Brain microvascular endothelial cell (primary cell): Measurements from ENCODE around the gene TRPC4AP.

Experiments
- DNase-seq: peaks from one replicate; pipeline ENCODE4 v3.0.0-alpha.2; 2020
- H3K27ac ChIP-seq: fragments of 250-450 bp; sonication (Bioruptor Pico); 2 replicates; pipeline ENCODE4 v1.5.1; 2020; ENCODE audit warnings: mild to moderate bottlenecking, moderate library complexity
- H3K27me3 ChIP-seq: fragments of 250-450 bp; sonication (Bioruptor Pico); replicated peaks from 2 replicates; pipeline ENCODE4 v1.5.1; 2020; ENCODE audit warnings: mild to moderate bottlenecking
- H3K36me3 ChIP-seq: fragments of 250-450 bp; sonication (Bioruptor Pico); replicated peaks from 2 replicates; pipeline ENCODE4 v1.5.1; 2020; ENCODE audit warnings: mild to moderate bottlenecking
- H3K4me3 ChIP-seq: 2 replicates; pipeline ENCODE4 v1.5.1; 2011; ENCODE audit warnings: low read depth, mild to moderate bottlenecking, control low read depth, low read length, moderate library complexity
- in situ Hi-C: cut with HindIII; loops from 2 replicates; pipeline ENCODE4 v1.10.0; 2017; ENCODE audit warnings: low sequenced_read_pairs, low pct_ligation_motif_present
- TF ChIP-seq, protein P1 (sequence below): IDR thresholded peaks from 2 replicates; pipeline ENCODE4 v1.5.1; 2011; ENCODE audit warnings: low read depth, mild to moderate bottlenecking, moderate library complexity, low read length, control low read depth, inconsistent platforms; ENCODE audit errors: missing control alignments

Gene TRPC4AP

DNA sequence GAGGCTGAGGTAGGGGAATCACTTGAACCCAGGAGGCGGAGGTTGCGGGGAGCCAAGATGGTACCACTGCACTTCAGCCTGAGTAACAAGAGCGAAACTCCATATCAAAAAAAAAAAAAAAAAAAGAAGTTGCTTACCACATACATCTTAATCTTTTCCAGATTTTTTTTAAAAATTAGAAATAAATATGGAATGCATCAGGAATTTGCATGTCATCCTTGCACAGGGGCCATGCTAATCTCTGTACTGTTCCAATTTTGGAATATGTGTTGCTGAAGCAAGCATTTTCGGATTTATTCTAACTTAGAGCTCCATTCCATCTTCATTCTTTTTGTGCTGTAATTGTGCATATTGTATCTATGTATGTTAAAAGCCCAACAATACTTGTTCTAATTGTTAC lies 62.5 kb downstream of the TRPC4AP start:
- in situ Hi-C loops, result no loop called here
- Histone ChIP-seq H3K27ac (no peak overlapping the region), H3K4me3 (no peak overlapping the region), H3K36me3 (peaks cover 43% of the 10 kb centered on the region), H3K27me3 (no peaks in the 10 kb centered on the region)
- DNase-seq, result no peak
- TF ChIP-seq, protein P1, sequence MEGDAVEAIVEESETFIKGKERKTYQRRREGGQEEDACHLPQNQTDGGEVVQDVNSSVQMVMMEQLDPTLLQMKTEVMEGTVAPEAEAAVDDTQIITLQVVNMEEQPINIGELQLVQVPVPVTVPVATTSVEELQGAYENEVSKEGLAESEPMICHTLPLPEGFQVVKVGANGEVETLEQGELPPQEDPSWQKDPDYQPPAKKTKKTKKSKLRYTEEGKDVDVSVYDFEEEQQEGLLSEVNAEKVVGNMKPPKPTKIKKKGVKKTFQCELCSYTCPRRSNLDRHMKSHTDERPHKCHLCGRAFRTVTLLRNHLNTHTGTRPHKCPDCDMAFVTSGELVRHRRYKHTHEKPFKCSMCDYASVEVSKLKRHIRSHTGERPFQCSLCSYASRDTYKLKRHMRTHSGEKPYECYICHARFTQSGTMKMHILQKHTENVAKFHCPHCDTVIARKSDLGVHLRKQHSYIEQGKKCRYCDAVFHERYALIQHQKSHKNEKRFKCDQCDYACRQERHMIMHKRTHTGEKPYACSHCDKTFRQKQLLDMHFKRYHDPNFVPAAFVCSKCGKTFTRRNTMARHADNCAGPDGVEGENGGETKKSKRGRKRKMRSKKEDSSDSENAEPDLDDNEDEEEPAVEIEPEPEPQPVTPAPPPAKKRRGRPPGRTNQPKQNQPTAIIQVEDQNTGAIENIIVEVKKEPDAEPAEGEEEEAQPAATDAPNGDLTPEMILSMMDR, result no peak

DNA sequence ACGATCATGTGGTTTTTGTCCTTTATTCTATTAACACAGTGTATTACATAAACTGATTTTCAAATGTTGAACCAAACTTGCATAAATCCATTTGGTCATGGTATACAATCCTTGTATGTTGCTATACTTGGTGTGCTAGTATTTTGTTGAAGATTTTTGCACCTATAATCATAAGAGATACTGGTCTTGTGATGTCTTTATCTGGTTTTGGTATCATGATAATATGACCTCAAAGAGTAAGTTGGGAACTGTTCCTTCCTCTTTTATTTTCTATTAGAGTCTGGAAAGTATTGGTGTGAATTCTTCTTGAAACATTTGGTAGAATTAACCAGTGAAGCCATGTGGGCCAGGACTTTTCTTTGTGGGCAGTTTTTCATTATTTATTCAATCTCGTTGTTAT lies 65.3 kb downstream of the TRPC4AP start:
- TF ChIP-seq, protein P1, result no peak
- Histone ChIP-seq H3K27ac (no peak overlapping the region), H3K4me3 (no peak overlapping the region), H3K27me3 (no peaks in the 10 kb centered on the region), H3K36me3 (peaks cover 33% of the 10 kb centered on the region)
- in situ Hi-C loops, result no loop called here
- DNase-seq, result no peak

GRCh38 chr20:35025116-35025515 lies 67.5 kb downstream of the TRPC4AP start:
- no peak overlapping the region for H3K4me3 ChIP-seq
- no peak overlapping the region for H3K27ac ChIP-seq
- in situ Hi-C loops, result no loop called here
- H3K36me3 ChIP-seq, result peaks cover 36% of the 10 kb centered on the region
- DNase-seq, result no peak
- H3K27me3 ChIP-seq, result no peaks in the 10 kb centered on the region
- TF ChIP-seq, protein P1, result no peak

DNA sequence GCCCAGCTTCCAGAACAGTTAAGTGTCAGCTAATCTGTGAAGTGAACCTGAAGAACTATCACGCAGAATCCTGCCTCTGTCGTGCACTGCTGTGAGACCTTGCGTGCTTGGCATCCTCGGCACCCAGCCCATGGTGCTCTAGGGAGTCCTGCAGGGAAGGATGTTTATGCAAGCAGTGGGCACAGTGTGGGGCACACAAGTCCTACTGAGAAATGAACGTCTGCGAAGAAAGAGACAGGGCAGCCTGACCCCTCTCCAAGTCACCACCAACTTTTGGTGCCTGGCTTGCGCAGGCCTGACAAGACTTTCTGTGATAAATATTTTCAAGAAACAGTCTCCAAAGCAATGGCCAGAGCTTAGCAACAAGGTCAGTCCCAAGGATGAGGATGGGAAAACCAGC lies 69.0 kb downstream of the TRPC4AP start:
- H3K36me3 ChIP-seq, result peaks cover 51% of the 10 kb centered on the region
- in situ Hi-C loops, result no loop called here
- no peaks in the 10 kb centered on the region for H3K27me3 ChIP-seq
- DNase-seq, result no peak
- TF ChIP-seq, protein P1, result no peak
- no peak overlapping the region for H3K4me3 ChIP-seq
- no peak overlapping the region for H3K27ac ChIP-seq

GRCh38 chr20:35021831-35022230 lies 70.8 kb downstream of the TRPC4AP start:
- in situ Hi-C loops, result no loop called here
- DNase-seq, result no peak
- Histone ChIP-seq H3K4me3 (no peak overlapping the region), H3K36me3 (peaks cover 52% of the 10 kb centered on the region), H3K27me3 (no peaks in the 10 kb centered on the region), H3K27ac (no peak overlapping the region)
- TF ChIP-seq, protein P1, result no peak

GRCh38 chr20:35021063-35021462 lies 71.5 kb downstream of the TRPC4AP start:
- Histone ChIP-seq H3K36me3 (peaks cover 57% of the 10 kb centered on the region), H3K4me3 (no peak overlapping the region), H3K27me3 (no peaks in the 10 kb centered on the region), H3K27ac (no peak overlapping the region)
- in situ Hi-C loops, result no loop called here
- TF ChIP-seq, protein P1, result no peak
- no peak for DNase-seq
